Activated CD4-positive, alpha-beta T cell treated with anti-CD3 and anti-CD28 coated beads, Interleukin-2, amount 50 U/mL, for 24 hours (primary cell): Measurements from ENCODE around the gene ACAD10.
A peak's percentile ranks its signal among the peaks of the same experiment; 100 is the strongest.
"Not testable (repeated sequence)": the region's sequence is repeated elsewhere in the genome, so short reads cannot be mapped to it uniquely, and the experiment has no call there.

Experiments
- DNase-seq, 2 donors: peaks; one replicate each; pipeline ENCODE4 v3.0.0-alpha.2; 2020; ENCODE audit warnings: low read depth in 1 of 2, low spot score in 1 of 2

The ACAD10 gene

DNA sequence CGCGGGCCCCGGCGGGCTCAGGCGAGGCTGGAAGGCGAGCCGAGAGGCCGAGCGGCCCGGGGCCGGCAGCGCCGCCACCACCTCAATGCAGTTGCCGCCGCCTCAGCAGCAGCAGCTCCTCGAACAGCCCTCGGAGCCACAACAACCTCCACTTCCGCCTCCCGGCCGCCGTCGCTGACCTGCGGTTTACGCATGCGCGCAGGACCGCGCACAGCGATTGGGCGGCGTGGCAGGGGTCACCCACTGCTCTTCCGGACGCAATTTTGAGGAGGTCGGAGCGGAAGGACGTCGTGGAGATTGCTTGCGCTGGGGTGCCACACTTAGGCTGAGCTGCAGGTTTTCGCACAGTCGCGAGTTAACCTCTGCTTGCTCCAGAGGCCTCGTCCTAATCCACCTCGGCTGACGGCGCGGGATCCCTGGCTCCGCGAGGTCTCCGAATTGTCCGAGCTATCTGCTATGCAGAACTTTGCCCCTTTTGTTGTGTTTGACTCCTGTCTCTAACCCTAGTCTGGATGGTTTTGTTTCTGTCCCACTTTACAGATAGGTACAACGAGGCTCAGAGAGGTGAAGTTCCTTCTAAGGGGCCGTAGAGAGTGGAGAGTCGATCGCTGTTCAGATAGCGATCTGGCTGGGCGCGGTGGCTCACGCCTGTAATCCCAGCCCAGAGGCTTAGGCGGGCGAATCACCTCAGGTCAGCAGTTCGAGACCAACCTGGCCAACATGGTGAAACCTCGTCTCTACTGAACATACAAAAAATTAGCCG, at the start of gene ACAD10, which contains the start of gene BRAP:
Gene ACAD10, plus strand, starts transcription at position 243 of the 763 bp plus-strand sequence. CDS start 6,657 bp downstream, outside the sequence.
Gene BRAP, minus strand, starts transcription at position 146 of the 763 bp plus-strand sequence. CDS start 164 bp downstream, outside the sequence.
- peak; percentile 88 to 89 for DNase-seq

DNA sequence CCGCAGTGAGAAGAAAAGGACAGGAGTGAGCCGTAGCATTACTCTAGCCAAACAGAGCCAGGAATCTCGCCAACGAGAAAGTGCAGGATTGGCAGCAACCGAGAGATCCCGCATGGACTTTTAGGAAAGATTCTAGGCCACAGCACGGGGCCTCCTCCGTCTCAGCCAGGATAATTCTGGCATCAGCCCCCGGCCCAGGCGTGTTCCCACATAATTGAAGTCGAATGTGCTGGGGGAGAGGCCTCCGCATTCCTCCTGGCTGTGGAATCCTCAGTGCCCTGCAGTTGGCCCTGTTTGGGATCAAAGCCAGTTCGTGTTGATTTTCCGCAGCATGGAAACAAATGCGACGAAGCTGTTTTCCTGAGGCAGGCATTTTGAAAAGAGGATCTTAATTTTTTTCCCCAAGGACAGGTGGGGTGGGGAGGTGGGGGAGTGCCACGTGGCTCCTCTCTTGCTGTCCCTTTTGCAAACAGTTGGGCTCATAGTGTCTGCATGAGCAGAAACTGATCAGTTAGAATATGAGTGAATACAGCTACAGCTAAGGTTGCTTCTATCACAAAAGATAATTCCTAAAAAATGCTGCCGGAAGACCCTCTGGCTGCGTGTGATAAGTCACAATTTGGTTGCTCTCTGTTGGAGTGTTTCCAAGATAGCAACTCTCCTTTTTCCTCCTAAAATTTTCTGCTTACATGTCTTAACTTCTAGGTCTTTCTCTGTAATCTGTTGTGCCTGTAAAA, 49.5 kb upstream of the ACAD10 start:
- no peak for DNase-seq

DNA sequence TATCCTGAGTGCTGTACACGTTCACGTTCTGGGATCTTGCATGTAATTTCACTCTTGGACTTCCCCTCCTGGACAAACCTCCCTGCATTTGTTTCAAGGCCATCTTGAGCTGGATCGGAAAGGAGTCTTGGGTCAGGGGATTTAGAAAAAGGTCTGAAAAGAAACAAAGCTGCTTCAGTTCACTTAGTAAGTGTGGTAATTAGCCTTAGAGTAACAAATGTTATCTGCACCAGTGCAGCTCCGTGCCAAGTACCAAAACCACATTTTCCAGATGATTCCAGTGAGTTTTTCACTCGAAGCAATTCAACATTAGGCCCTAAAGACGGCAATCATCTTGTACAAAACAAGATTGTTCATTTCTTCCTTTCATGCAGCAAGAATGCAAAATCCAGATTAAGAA, 47.3 kb upstream of the ACAD10 start:
- DNase-seq, result no peak

DNA sequence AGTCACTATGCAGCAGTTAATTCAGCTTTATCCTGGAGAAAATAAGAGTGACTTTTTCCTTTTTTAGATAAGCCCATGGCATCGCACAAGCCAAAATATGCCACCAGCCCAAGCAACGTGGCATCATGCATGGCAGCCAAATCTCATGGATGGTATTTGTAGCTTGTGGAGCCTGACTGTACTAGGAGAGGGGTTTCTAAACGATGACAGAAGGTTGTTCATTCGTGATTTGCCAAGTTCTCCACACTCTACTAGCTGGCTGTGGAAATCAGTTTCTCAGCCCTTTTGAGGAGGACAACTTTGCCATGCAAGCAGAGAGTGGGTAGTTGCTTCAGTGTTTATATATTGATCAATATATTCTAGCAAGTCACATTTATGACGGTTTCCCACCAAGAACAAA, 45.3 kb upstream of the ACAD10 start:
- no peak for DNase-seq

DNA sequence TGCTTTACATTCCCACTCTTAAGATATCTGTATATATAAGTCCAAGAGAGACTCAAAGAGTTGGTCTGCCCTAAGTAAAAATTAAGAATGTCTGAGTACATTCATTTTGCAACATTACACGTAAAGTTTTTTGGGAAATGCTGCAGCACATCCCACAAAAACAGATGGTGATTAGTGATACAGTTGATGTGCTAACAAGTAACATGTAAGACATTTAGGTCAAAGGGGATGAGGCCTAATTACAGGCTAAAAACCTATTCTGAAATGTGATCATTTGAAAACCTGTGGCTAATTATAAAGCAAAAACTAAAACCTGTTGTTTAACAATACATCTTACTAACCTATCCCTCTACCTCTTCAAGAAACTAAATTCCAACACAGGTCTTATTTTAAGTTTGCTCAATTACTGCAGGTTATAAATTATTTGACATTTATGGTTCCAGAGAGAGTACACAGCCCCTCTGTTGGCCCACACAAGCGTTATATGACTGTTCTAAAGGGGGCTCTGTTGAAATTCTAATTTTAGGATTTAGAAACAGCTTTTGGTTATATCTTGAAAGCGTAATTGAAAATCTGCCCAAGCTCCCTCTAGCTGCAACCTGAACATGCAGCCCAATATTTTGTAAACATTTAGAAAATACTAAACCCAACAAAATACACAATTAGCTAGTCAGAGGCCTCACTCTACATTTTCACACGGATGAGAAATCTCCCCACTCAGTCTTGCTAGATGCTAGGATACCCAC, 43.0 kb upstream of the ACAD10 start:
- DNase-seq, result no peak

DNA sequence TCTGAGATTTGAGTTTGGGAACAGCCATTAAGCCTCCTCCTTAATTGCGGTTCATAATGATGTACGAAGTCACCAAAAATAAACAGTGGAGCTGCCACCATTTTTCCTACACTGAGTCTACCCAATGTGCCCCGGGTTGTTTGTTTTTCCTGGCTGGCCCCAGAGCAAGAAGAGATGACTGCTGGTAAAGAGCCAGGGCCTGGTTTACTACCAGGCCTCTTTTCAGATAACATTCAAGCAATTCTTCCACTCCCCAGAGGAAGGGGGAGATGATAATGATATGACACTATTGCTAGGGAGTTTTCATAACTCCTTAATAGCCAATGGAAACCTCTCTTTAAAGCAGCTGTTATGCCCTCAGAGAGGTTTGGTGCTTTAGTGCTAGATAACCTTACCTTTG, 42.4 kb upstream of the ACAD10 start:
- DNase-seq, result no peak

DNA sequence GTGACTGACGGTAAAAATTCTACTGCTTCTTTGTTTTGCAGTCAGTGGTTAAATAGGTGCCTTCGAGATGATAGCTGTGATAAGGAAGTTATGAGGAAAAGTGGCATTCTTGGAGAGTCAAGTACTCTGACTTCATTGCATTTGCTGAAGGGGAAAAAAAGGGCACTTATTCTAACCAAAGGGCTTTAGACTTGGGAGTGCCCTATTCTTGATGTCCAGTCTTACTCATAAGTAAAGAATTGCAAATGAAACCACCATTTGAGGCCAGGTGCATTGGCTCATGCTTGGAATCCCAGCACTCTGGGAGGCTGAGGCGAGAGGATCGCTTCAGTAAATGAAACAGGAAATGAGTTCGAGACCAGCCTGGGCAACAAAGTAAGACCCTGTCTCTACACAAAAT, 40.4 kb upstream of the ACAD10 start:
- no peak for DNase-seq

DNA sequence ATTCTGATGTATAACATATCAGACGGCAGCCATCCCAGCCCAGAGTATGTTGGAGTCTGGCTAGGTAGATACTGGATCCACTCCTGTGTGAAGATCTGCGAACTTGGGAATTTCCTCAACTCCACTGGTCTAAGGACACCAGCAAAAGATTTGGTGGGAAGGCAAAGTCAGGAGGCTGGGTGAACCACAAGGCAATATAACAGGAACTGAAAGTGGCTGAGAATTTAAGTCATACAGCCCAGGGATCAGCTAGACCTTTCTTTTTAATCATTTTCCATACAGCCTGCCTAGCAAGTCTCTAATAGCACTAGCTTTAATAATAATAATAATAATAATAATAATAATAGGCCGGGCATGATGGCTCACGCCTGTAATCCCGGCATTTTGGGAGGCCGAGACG, 34.9 kb upstream of the ACAD10 start:
- DNase-seq, result no peak

DNA sequence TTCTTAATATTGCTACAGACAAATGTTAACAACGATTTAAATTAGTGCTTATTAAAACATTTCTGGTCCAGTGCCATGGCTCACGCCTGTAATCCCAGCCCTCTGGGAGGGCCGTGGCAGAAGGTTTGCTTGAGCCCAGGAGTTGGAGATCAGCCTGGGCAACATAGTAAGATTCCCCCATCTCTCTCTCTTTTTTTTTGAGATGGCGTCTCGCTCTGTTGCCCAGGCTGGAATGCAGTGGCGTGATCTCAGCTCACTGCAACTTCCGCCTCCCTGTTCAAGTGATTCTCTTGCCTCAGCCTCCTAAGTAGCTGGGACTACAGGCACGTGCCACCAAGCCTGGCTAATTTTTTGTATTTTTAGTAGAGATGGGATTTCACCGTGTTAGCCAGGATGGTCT, 33.3 kb upstream of the ACAD10 start:
- not testable (repeated sequence) for DNase-seq

DNA sequence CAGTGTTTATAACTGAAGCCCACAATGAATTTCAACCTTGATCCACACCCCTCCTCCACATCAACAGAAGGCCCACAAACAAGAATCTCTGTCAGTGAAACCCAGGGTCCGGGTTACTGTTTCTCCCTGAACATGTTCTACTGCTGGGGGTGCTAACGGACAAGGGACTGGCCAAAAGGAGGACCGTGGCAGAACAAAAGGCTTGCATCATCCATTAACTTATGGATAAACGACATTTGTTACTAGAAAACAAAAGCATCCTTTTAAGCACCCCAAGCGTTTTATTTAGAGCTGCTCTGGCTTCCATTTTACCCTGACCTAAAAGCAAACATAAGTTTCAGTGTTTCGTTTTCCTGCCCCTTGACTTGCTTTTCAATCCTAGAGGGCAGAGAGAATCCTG, 32.3 kb upstream of the ACAD10 start:
- DNase-seq, result no peak

DNA sequence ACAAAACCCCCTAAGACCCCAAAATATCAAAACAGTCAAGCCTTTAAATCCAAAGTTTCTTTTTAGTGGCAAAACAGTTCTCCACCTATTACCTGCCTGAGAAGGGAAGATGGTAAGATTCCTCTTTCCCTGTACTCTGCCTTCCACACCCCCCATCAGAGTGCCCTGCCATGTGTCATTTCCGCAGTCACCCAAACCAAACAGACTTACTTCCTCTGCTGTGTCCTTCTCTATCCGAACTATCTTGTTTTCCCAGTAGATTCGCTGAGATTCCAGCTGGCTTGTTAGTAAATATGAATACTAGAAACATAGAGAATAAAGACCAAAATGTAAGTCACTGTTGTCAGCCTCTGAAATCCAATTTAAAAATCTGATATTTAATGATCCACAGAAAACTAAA, 30.5 kb upstream of the ACAD10 start:
- no peak for DNase-seq

DNA sequence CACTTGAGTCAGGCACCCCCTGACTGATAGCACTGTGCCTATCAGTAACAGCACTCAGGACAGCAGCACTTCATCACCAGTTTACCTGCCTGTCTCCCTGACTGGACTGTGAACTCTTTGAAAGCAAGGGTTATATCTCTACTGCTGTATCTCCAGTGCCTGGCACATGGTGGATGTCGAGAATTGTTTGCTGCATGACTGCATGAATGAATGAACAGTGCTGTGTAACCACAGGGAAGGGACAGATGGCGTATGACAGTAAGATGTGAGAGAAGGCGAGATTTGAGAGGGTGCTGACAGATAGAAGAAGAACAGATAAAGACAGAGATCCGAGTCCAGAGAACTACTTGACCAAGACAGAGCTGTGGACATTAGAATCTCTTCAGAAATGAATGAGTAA, 29.8 kb upstream of the ACAD10 start:
- no peak for DNase-seq

DNA sequence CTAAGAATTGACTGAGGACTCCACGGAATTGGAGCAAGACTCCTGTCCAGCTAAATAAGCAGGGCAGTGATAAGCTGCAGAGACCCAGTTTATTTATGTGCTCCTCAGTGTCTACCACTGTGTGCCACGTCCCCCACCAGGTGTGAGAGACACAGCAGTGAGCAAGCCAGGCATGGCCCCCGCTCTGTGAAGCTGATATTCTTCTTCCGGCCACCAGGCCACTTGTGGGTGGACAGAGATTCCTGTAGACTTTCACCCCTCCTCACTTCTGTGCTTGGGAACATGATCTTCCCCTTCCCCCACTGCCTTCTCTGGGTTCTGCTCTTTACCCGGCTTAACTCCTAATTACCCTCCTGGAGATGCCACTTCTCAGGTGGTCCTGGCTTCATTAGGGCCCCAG, 21.4 kb upstream of the ACAD10 start:
- no peak for DNase-seq

DNA sequence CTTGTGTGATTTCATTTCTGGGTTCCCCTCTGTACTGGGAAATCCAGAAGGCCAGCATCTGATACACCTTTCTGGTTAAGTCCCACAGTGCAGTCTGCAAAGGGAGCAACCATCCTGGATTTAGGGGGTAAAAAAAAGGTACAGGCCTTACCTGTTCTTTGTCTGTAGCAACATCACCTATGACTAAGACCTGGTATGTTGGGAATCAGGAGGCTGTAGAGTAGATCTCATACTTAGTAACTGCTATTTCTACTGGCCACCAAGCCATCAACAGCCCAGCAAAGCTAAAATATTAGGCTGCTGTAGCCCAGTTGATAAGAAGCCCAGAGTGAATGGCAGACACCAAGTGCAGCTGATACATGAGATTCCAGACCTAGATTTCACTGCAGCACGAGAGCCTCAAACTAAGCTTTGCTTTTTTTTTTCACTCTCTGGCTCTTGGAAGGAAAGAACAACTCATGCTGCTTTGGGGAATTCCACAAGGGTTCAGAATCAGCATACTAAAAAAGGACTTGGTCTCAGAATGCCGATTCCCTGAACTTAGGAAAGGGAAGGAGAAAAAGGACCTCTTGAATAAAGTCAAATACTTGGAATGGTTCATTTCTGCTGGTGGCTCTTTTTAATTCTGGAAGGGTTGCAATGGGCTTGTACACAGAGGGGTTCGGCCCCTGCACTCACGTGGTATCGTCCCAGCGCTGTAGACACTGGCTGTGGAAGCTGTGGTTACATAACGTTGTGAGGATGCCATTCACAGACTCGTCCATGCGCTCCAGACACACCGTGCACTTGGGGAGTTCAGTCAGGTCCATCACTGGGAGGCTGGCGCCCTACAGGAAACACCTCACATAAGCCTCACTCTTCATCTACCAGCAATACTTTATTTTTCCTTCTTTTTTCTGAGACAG, 20.6 kb upstream of the ACAD10 start:
- DNase-seq, result no peak

DNA sequence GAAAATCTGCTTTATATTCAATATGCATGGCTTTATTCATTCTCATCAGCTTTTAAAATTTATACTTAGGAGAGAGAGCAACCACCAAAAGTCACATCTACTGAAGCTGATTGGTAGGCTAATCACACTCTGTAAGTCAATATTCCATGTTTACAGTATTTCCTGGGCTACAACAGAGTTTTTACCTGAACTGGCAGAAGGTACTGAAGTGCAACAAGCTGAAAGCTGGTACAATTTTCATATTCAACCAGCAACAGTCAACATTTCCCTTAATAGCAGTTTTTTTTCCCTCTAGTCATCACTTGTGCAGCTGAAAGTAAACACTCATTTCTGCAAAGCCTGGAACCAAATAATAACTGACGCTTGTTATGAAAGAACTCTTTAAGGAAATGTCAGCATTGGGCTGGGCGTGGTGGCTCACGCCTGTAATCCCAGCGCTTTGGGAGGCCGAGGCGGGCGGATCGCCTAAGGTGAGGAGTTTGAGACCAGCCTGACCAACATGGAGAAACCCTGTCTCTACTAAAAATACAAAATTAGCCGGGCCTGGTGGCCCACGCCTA, 13.0 kb upstream of the ACAD10 start:
- DNase-seq, result no peak

DNA sequence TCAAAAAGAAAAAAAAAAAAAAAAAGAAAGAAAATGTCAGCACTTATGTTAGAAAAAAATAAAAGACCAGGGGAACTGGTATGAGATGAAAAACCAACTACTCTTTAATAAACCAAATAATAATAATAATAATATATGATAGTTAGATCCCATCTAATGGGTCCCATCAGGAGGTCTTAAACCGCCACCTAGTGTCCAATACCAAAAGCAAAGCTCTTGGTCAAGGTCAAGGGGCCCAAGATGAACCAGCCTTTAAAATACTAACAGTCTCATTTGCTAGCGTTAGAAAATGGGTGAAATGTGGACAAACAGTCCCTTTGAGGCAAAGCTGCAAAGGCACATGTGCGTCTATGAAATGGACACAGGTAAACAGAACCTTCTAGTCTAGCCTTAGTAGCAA, 12.3 kb upstream of the ACAD10 start:
- no peak for DNase-seq

DNA sequence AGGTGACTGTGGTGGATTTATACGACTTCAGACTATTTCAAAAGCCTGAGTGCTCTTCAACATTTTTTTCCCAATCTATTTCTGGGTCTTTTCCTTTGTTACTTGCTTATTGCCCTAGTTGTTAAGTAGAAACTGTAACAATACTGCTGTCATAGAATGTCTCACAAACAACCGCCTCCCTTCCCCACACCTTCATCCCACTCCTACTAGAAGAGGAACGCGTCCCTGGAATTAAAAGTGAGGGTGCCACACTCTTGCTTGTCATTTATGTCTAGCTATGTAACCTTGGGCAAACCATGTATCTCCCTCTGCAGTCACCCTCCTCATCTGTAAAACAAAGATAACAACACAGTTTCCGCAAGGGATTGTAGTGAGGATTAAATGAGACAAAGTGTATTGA, 8.7 kb upstream of the ACAD10 start:
- DNase-seq, result no peak

DNA sequence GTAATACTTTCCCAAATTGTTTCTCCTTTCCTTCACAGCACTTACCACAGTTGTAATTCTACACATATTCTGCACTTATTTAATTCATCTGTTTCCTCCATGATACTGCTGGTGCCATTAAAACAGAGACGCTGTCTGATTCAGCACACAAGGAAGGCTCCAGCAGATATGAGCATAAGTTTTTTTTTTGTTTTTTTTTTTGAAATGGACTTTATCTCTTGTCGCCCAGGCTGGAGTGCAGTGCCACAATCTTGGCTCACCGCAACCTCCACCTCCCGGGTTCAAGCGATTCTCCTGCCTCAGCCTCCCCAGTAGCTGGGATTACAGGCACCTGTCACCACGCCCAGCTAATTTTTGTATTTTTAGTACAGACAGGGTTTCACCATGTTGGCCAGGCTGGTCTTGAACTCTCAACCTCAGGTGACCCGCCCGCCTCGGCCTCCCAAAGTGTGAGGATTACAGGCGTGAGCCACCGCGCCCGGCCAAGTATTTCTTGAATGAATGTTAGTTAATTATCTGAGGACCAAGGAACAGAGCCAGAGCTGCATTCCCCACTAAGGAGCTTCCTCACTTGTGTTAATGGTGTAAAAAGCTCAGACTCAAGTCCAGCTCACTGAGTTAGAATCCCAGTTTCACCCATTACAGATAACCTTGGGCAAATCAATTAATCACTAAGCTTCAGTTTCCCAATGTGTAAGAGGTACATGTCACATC, 1.2 kb upstream of the ACAD10 start:
- not testable (repeated sequence) for DNase-seq

DNA sequence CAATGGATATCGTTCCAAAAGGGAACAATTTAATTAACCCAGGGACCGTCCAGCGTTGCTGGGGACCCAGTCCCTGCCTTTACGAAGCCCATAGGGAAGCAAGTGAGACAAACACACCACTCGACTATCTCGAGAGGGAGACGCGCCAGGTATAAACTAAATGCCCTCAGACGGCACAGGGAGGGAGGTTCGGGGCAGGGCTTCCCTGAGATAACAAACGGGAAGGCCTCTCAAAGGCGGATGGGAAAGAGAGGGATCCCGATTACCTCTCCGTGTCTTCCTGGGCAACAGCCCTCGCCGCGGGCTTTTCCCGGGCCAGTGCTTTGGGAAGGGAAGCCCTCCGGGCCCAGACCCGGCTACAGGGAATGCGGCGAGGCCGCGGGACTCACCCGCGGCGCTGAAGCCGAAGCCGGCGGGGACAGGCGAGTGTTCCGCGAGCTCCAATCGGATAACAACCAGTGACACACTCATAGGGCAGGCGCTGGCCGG, 487 bp upstream of the ACAD10 start:
- DNase-seq, result no peak
